CD14-positive monocyte (primary cell): Measurements from ENCODE around the gene ULK4. TPM values are rescaled to one million over a fixed set of nuclear protein-coding genes. Genes with fewer than 3 reads are reported as not detected.

Experiments
- DNase-seq, 3 donors: peaks; one replicate each; pipeline ENCODE4 v3.0.0-alpha.2; 2011 to 2022
- H2AFZ ChIP-seq: 2 replicates; pipeline ENCODE4 v1.6.0; 2012; ENCODE audit warnings: mild to moderate bottlenecking, low read depth, low read length, inconsistent platforms; ENCODE audit not compliant: insufficient read depth, poor library complexity, severe bottlenecking
- H3K27ac ChIP-seq, 2 donors: 1 replicate in 1 of 2; 2 replicates in 1 of 2; pipeline ENCODE4 v1.5.1; 2012 to 2013; ENCODE audit warnings: low read length in 2 of 2, control low read depth in 1 of 2, inconsistent platforms in 1 of 2, low read depth in 1 of 2, mild to moderate bottlenecking in 1 of 2
- H3K27me3 ChIP-seq, 2 donors: one replicate each; pipeline versions ENCODE4 v1.6.0 to v1.6.1; 2011 to 2013; ENCODE audit warnings: low read length in 2 of 2; ENCODE audit not compliant: control insufficient read depth in 2 of 2, insufficient read depth in 2 of 2
- H3K36me3 ChIP-seq, 2 donors: replicated peaks in 1 of 2; 1 replicate in 1 of 2; 2 replicates in 1 of 2; pipeline versions ENCODE4 v1.5.1 to v1.6.1; 2012 to 2013; ENCODE audit warnings: low read length in 2 of 2, control low read depth in 1 of 2, inconsistent platforms in 1 of 2, mild to moderate bottlenecking in 1 of 2; ENCODE audit not compliant: insufficient read depth in 2 of 2, control insufficient read depth in 1 of 2
- H3K4me1 ChIP-seq, 2 donors: 1 replicate in 1 of 2; 2 replicates in 1 of 2; pipeline versions ENCODE4 v1.5.1 to v1.6.1; 2012 to 2013; ENCODE audit warnings: low read length in 2 of 2, control low read depth in 1 of 2, inconsistent platforms in 1 of 2, mild to moderate bottlenecking in 1 of 2, moderate library complexity in 1 of 2; ENCODE audit not compliant: insufficient read depth in 2 of 2, control insufficient read depth in 1 of 2
- H3K4me2 ChIP-seq: replicated peaks from 2 replicates; pipeline ENCODE3; 2012; ENCODE audit warnings: low read length, moderate library complexity, mild to moderate bottlenecking; ENCODE audit not compliant: poor library complexity, severe bottlenecking; ENCODE audit errors: extremely low read depth
- H3K4me3 ChIP-seq, 3 experiments: fragments of 200-600 bp in 1 of 3; sonication (generic) in 1 of 3; replicated peaks in 1 of 3; 1 replicate in 2 of 3; 2 replicates in 1 of 3; pipeline ENCODE4 v1.5.1; 2011 to 2013; ENCODE audit warnings: low read length in 3 of 3, mild to moderate bottlenecking in 3 of 3, control low read depth in 2 of 3, low read depth in 2 of 3, inconsistent platforms in 1 of 3, moderate library complexity in 1 of 3
- H3K79me2 ChIP-seq: 2 replicates; pipeline ENCODE4 v1.6.0; 2012; ENCODE audit warnings: mild to moderate bottlenecking, control low read depth, inconsistent platforms, low read length, moderate library complexity; ENCODE audit not compliant: insufficient read depth
- H3K9ac ChIP-seq: 2 replicates; pipeline ENCODE4 v1.6.0; 2017; ENCODE audit warnings: low read length, mild to moderate bottlenecking; ENCODE audit not compliant: insufficient read depth, poor library complexity, severe bottlenecking
- H3K9me3 ChIP-seq, 2 donors: replicated peaks in 1 of 2; 1 replicate in 1 of 2; 2 replicates in 1 of 2; pipeline versions ENCODE4 v1.5.1 to v1.6.1; 2012 to 2013; ENCODE audit warnings: low read length in 2 of 2, control low read depth in 1 of 2; ENCODE audit not compliant: control insufficient read depth in 1 of 2, insufficient read depth in 1 of 2
- H4K20me1 ChIP-seq: 2 replicates; pipeline ENCODE4 v1.6.0; 2012; ENCODE audit warnings: mild to moderate bottlenecking, low read length, control low read depth, moderate library complexity; ENCODE audit not compliant: insufficient read depth
- H3K27ac Mint-ChIP-seq, 7 donors: one replicate each; pipeline ENCODE4 v1.8.0; 2020; ENCODE audit warnings: mild to moderate bottlenecking in 7 of 7, mixed read lengths in 7 of 7, moderate library complexity in 6 of 7, inconsistent platforms in 2 of 7
- H3K27me3 Mint-ChIP-seq, 3 donors: one replicate each; pipeline ENCODE4 v1.8.0; 2021 to 2022; ENCODE audit warnings: low read depth in 3 of 3, mild to moderate bottlenecking in 3 of 3, mixed read lengths in 3 of 3, moderate library complexity in 3 of 3, inconsistent platforms in 1 of 3
- H3K36me3 Mint-ChIP-seq, 2 donors: one replicate each; pipeline ENCODE4 v1.8.0; 2020; ENCODE audit warnings: mixed read lengths in 2 of 2, inconsistent platforms in 1 of 2, mild to moderate bottlenecking in 1 of 2
- H3K4me1 Mint-ChIP-seq: one replicate; pipeline ENCODE4 v1.8.0; 2020; ENCODE audit warnings: mild to moderate bottlenecking, mixed read lengths
- H3K4me3 Mint-ChIP-seq, 2 donors: one replicate each; pipeline ENCODE4 v1.8.0; 2020; ENCODE audit warnings: mild to moderate bottlenecking in 2 of 2, mixed read lengths in 2 of 2, moderate library complexity in 1 of 2
- H3K9me3 Mint-ChIP-seq, 7 donors: one replicate each; pipeline ENCODE4 v1.8.0; 2020 to 2022; ENCODE audit warnings: mixed read lengths in 7 of 7, mild to moderate bottlenecking in 6 of 7, moderate library complexity in 6 of 7, inconsistent platforms in 2 of 7
- CTCF ChIP-seq: fragments of 200-600 bp; IDR thresholded peaks from one replicate; pipeline ENCODE4 v1.8.0; 2022; ENCODE audit warnings: antibody characterized with exemption, mild to moderate bottlenecking
- WGBS: methylation state at CpG from one replicate; pipeline ENCODE4 v1.1.5; 2013; ENCODE audit warnings: missing lambda C conversion rate; ENCODE audit not compliant: insufficient coverage; 5-methylcytosine and 5-hydroxymethylcytosine counted together
- intact Hi-C, 2 donors: fragments of 100-400 bp; cut with micrococcal nuclease; formaldehyde crosslinking; loops; one replicate each; pipeline versions ENCODE4 v1.15.0 to v1.15.1; 2023
- polyA plus RNA-seq, 3 donors: library from polyadenylated mRNA; depleted of rRNA in 1 of 3; unstranded in 2 of 3; stranded (reverse) in 1 of 3; fragments of 300-500 nt in 2 of 3; fragments of >200 nt in 1 of 3; fragmentation: Illumina TruSeq in 2 of 3; gene quantifications; 1 replicate in 2 of 3; 2 replicates in 1 of 3; pipeline ENCODE4 v1.2.3, GENCODE V29; 2012 to 2021

The ULK4 gene
- polyA plus RNA-seq, 3 donors: 6.7 to 14.0 (median 11.8) TPM

DNA sequence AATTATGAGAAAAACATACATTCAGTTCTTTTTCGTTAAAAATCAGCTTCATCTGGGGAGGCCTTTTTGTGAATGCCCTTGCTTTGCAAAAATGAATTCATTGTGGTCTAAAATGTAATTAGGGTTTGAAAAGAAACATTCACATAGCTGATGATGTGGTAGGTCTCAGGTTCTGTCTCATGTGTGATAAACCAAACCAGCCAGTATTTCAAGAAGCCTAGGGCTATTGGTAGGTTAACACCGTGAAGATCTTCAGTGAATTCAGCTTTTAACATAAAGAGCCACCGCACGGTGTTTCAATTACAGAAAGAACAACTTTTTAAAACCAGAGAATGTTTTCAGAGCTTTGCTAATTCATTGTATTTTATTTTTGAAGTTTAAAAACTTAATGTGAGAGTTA lies 720.7 kb downstream of the ULK4 start:
- intact Hi-C loops: no loop called here

DNA sequence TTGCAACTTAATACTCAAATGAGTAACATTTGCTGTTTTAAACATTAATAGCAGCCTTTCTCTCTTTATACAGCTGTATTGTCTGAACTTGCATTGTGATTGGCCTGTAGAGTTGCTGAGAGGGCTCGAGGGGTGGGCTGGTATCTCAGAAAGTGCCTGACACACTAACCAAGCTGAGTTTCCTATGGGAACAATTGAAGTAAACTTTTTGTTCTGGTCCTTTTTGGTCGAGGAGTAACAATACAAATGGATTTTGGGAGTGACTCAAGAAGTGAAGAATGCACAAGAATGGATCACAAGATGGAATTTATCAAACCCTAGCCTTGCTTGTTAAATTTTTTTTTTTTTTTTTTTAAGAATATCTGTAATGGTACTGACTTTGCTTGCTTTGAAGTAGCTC lies 722.3 kb downstream of the ULK4 start:
- no peaks in the 10 kb centered on the region for H3K4me1 ChIP-seq
- H3K27me3 ChIP-seq: no peaks in the 10 kb centered on the region
- no peak overlapping the region for H3K4me3 ChIP-seq
- peaks cover 75 to 86% of the 10 kb centered on the region in 2 donors for H3K36me3 Mint-ChIP-seq
- TF ChIP-seq CTCF: no peak
- H3K79me2 ChIP-seq: no peaks in the 10 kb centered on the region
- H3K4me1 Mint-ChIP-seq: no peaks in the 10 kb centered on the region
- H3K9me3 ChIP-seq: no peaks in the 10 kb centered on the region
- peaks cover 0 to 2% (median 0%) of the 10 kb centered on the region in 7 donors for H3K9me3 Mint-ChIP-seq
- no peaks in the 10 kb centered on the region for H3K27me3 Mint-ChIP-seq
- peaks cover 73 to 80% of the 10 kb centered on the region in 2 donors for H3K36me3 ChIP-seq
- 83% methylated on average over 1 of the region's 2 CpGs for WGBS
- H3K27ac ChIP-seq: no peak overlapping the region
- H3K9ac ChIP-seq: no peak overlapping the region
- H4K20me1 ChIP-seq: peaks cover 61% of the 10 kb centered on the region
- intact Hi-C loops: loop anchor here in 1 of 2 donors (5.0 kb wide), 1 partner anchor 777 kb away; no protein-coding TSS in a partner anchor
- no peak overlapping the region for H3K4me2 ChIP-seq
- peak overlapping the region in 2 of 7 donors; percentile 47 to 79 for H3K27ac Mint-ChIP-seq
- H2AFZ ChIP-seq: no peak overlapping the region
- H3K4me3 Mint-ChIP-seq: no peak overlapping the region
- no peak for DNase-seq

More for the DNA sequence above, 720.7 kb downstream of the ULK4 start:
- Histone ChIP-seq H3K9ac (no peak overlapping the region), H3K4me1 (no peaks in the 10 kb centered on the region), H3K27ac (no peak overlapping the region), H3K4me3 (no peak overlapping the region), H3K9me3 (no peaks in the 10 kb centered on the region), H3K36me3 (peaks cover 57 to 68% of the 10 kb centered on the region in 2 donors), H3K4me2 (no peak overlapping the region), H4K20me1 (peaks cover 46% of the 10 kb centered on the region), H2AFZ (no peak overlapping the region), H3K79me2 (no peaks in the 10 kb centered on the region), H3K27me3 (no peaks in the 10 kb centered on the region)
- TF ChIP-seq CTCF: no peak
- WGBS: no CpG with 5 or more reads among the region's 4 CpGs
- no peak for DNase-seq
- Mint-ChIP-seq H3K27ac (peak overlapping the region in 1 of 7 donors; percentile 17), H3K4me1 (no peaks in the 10 kb centered on the region), H3K27me3 (no peaks in the 10 kb centered on the region), H3K4me3 (no peak overlapping the region), H3K9me3 (peaks cover 0 to 2% (median 0%) of the 10 kb centered on the region in 7 donors), H3K36me3 (peaks cover 59 to 77% of the 10 kb centered on the region in 2 donors)
